Mucosa of stomach (tissue), 1 donor: ENCODE results near the gene TMEM202.
"Not testable (repeated sequence)": the region's sequence is repeated elsewhere in the genome, so short reads cannot be mapped to it uniquely, and the experiment has no call there.

Experiments
- H3K27me3 ChIP-seq: one replicate; pipeline ENCODE4 v1.7.0; 2013; ENCODE audit warnings: mild to moderate bottlenecking, low read length; ENCODE audit not compliant: control insufficient read depth, insufficient read depth
- H3K36me3 ChIP-seq: one replicate; pipeline ENCODE4 v1.7.0; 2013; ENCODE audit warnings: low read length; ENCODE audit not compliant: control insufficient read depth, insufficient read depth
- H3K4me1 ChIP-seq: one replicate; pipeline ENCODE4 v1.7.0; 2013; ENCODE audit warnings: mild to moderate bottlenecking, low read length; ENCODE audit not compliant: control insufficient read depth, insufficient read depth
- H3K4me3 ChIP-seq: one replicate; pipeline ENCODE4 v1.7.0; 2013; ENCODE audit warnings: low read length
- H3K9ac ChIP-seq: one replicate; pipeline ENCODE4 v1.7.0; 2013; ENCODE audit warnings: mild to moderate bottlenecking, low read length, moderate library complexity
- H3K9me3 ChIP-seq: one replicate; pipeline ENCODE4 v1.7.0; 2013; ENCODE audit warnings: mild to moderate bottlenecking, low read length, moderate library complexity; ENCODE audit not compliant: control insufficient read depth
- donor health status: Pancreatic carcinoma.

Gene TMEM202

DNA sequence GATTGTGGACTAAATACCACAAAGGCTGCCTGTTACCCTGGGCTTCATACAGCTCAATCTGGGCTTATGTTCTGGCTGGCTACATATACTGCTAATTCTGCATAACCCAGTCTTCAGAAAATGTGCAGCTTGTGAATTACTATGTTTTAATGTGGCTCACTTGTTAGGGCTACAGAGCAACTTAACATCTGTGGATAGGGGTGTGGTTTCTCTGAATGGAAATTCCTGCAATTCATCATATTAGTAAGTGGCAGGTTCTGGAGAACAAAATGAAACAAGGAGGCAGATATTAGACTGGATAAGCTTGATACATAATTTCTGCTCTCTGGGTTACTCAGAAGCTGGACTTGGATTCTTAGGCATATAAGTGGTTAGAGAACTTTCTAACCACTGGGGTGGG is 6.7 kb downstream of the TMEM202 start:
- no peaks in the 10 kb centered on the region for H3K36me3 ChIP-seq
- peaks cover 4% of the 10 kb centered on the region for H3K27me3 ChIP-seq

DNA sequence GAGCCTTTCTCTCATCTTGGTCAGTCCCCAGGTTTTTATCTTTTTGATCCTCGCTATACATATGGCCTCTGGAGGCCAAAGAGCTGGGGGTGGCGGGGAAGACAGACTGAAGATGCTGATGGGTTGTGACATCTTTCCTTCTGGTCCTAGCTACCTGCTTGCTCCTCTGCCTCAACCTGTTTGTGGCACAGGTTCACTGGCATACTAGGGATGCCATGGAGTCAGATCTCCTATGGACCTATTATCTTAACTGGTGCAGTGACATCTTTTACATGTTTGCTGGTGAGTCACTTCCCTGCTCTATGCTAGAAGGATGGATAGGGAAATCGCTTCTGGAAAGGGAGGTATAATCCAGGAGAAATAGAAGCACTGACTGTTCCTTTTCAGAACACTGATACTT is 8.8 kb downstream of the TMEM202 start:
- H3K36me3 ChIP-seq = no peaks in the 10 kb centered on the region
- H3K9me3 ChIP-seq = no peaks in the 10 kb centered on the region
- H3K27me3 ChIP-seq = peaks cover 4% of the 10 kb centered on the region
- no peaks in the 10 kb centered on the region for H3K4me1 ChIP-seq
- H3K9ac ChIP-seq = no peak overlapping the region
- H3K4me3 ChIP-seq = no peak overlapping the region

More for the DNA sequence above, 6.7 kb downstream of the TMEM202 start:
- no peak overlapping the region for H3K4me3 ChIP-seq
- no peak overlapping the region for H3K9ac ChIP-seq
- no peaks in the 10 kb centered on the region for H3K4me1 ChIP-seq
- no peaks in the 10 kb centered on the region for H3K9me3 ChIP-seq

DNA sequence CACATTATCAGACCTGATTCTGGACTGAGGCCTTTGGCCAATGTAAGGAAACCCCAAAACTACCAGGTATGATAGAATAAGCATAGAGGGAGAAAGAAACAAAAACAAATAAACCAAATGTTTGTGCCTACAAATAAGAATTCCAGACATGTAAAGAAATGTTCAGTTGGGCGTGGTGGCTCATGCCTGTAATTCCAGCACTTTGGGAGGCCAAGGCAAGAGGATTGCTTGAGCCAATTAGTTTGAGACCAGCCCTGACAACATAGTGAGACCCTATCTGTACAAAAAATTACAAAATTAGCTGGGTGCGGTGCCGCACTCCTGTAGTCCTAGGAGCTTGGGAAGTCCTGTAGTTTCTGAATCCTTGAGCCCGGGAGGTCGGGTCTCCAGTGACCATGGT is 13.0 kb downstream of the TMEM202 start:
- Histone ChIP-seq H3K27me3 (no peaks in the 10 kb centered on the region), H3K36me3 (no peaks in the 10 kb centered on the region), H3K9ac (no peak overlapping the region), H3K4me1 (no peaks in the 10 kb centered on the region), H3K9me3 (no peaks in the 10 kb centered on the region), H3K4me3 (no peak overlapping the region)

DNA sequence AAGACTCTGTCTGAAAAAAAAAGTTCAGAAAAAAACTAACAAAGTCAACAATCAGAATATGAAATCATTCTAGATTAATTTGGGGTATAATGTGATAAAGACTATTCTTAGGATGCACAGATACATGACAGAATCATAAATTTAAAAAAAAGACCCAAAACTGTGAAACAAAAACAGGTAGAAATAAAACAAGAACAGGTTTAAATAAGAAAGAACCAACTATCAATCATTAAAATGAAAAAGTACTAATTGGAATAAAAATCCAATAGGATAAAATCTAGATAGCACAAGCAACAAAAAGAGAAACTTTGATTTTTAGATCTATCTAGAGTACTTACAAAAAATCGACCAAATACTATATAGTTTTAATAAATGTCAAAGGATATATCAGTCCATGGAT is 13.4 kb downstream of the TMEM202 start:
- no peak overlapping the region for H3K9ac ChIP-seq
- H3K4me1 ChIP-seq = no peaks in the 10 kb centered on the region
- H3K9me3 ChIP-seq = no peaks in the 10 kb centered on the region
- no peaks in the 10 kb centered on the region for H3K36me3 ChIP-seq
- no peak overlapping the region for H3K4me3 ChIP-seq
- no peaks in the 10 kb centered on the region for H3K27me3 ChIP-seq

DNA sequence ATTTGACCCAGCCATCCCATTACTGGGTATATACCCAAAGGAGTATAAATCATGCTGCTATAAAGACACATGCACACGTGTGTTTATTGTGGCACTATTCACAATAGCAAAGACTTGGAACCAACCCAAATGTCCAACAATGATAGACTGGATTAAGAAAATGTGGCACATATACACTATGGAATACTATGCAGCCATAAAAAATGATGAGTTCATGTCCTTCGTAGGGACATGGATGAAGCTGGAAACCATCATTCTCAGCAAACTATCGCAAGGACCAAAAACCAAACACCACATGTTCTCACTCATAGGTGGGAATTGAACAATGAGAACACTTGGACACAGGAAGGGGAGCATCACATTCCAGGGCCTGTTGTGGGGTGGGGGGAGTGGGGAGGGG is 15.2 kb downstream of the TMEM202 start:
- H3K9ac ChIP-seq, H3K36me3 ChIP-seq, H3K4me3 ChIP-seq, H3K27me3 ChIP-seq, H3K9me3 ChIP-seq, H3K4me1 ChIP-seq: not testable (repeated sequence)

DNA sequence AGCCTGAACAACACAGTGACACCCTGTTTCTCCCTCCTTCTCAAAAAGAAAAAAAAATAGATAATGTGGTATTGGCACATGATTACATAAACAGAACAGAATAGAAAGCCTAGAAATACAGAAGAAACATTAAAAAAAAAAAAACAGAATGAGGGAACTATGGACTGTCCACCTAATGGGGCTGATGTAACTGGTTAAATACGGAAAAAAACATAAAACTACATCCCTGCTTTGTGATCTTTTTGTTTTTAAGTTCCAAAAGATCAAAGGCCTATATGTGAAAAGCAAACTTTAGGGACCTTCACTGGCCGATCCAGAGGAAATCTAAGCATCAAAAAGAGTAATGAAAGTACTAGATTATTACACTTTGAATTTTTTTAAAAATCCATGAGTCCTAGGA is 17.2 kb downstream of the TMEM202 start:
- Histone ChIP-seq H3K36me3 (no peaks in the 10 kb centered on the region), H3K27me3 (no peaks in the 10 kb centered on the region), H3K9me3 (no peaks in the 10 kb centered on the region), H3K4me1 (no peaks in the 10 kb centered on the region), H3K9ac (no peak overlapping the region), H3K4me3 (no peak overlapping the region)

DNA sequence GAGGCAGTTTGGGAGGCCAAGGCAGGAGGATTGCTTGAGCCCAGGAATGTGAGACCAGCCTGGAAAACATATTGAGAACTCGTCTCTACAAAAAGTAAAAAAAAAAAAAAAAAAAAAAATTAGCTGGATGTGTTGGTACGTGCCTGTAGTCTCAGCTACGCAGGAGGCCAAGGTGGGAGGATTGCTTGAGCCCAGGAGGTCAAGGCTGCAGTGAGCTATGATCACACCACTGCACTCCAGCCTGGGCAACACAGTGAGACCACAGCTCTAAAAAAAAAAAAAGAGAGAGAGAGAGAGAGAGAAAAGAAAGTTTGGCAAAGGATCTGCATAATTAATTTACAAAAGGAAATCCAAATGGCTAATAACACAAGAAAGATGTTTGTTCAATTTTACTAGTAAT is 21.7 kb downstream of the TMEM202 start:
- H3K36me3 ChIP-seq, H3K4me3 ChIP-seq, H3K27me3 ChIP-seq, H3K9me3 ChIP-seq, H3K4me1 ChIP-seq, H3K9ac ChIP-seq: not testable (repeated sequence)

DNA sequence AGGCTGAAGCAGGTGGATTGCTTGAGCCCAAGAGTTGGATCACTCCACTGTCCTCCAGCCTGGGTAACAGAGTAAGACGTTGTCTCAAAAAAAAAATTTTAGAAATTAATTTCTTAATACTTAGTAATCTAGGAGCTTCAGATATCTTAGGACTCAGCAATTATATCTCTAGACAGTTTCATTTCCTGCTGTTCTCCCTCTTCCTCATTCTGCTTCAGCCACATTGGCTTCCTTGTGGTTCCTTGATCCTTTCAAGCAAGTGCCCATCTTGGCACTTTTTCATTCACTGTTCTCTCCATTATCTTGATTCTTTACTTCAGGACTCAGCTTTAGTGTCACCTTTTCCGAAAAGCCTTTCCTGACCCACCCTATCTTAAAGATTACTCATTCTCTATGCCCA is 22.5 kb downstream of the TMEM202 start:
- H3K9me3 ChIP-seq = no peaks in the 10 kb centered on the region
- no peaks in the 10 kb centered on the region for H3K27me3 ChIP-seq
- no peak overlapping the region for H3K4me3 ChIP-seq
- H3K4me1 ChIP-seq = no peaks in the 10 kb centered on the region
- H3K36me3 ChIP-seq = no peaks in the 10 kb centered on the region
- H3K9ac ChIP-seq = no peak overlapping the region

DNA sequence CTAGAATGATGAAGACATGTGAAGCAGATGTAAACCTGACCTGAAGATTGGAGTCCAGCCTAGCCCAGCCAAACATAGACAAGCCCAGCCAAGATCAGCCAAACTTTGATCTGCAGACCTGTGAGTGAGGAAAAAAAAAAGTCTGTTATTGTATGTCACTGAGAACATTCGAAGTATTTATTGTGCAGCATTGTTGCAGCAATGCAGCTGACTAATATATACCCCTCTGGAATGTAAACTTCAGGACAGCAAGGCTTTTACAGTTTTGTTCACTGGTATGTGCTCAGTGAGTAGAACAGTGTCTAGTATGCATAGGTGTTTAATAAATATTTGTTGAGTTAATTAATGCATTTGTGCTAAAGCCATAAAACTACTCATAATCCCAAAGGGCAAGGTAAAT is 23.4 kb downstream of the TMEM202 start:
- H3K36me3 ChIP-seq = no peaks in the 10 kb centered on the region
- no peaks in the 10 kb centered on the region for H3K27me3 ChIP-seq
- no peaks in the 10 kb centered on the region for H3K9me3 ChIP-seq
- H3K9ac ChIP-seq = no peak overlapping the region
- H3K4me3 ChIP-seq = no peak overlapping the region
- H3K4me1 ChIP-seq = no peaks in the 10 kb centered on the region

DNA sequence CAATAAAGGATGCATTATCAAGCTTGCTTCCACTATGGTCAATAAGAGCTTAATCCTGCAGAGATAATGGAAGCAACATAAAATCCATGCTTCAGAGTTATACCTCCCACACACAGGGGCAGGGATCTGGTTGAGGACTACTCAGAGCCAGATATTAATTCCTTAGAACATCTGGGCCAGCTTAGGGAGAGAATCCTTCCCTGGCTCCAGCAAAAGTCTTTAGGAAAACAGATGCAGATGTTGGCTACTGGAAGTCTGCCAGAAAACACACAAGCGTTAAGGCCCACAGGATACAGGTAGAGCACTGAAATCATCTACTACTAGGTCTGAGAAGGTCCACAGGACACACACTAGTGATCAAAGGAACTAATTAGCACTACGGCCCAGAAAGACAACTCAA is 25.2 kb downstream of the TMEM202 start:
- Histone ChIP-seq H3K9me3 (no peaks in the 10 kb centered on the region), H3K9ac (no peak overlapping the region), H3K4me1 (no peaks in the 10 kb centered on the region), H3K36me3 (no peaks in the 10 kb centered on the region), H3K27me3 (no peaks in the 10 kb centered on the region), H3K4me3 (no peak overlapping the region)

DNA sequence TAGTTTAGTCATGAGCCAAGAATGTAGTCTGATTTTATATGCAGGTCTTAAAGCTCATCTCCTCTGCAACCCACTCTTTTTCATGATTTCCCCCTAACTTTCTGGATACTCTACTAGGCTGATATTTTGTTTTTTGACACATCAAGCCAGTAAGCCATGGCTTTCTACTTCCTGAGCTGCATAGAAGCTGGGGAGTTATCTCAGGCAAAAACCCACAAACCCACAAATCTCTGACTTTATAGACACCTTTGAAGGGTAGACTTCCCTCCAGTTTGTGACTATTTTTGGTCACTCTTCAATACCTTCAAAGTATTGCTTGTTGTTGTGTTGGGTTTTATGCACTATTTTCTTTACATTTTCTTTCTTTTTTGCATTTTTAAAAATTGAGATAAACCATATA is 28.6 kb downstream of the TMEM202 start:
- no peaks in the 10 kb centered on the region for H3K4me1 ChIP-seq
- no peak overlapping the region for H3K9ac ChIP-seq
- no peaks in the 10 kb centered on the region for H3K9me3 ChIP-seq
- no peak overlapping the region for H3K4me3 ChIP-seq
- no peaks in the 10 kb centered on the region for H3K27me3 ChIP-seq
- no peaks in the 10 kb centered on the region for H3K36me3 ChIP-seq

DNA sequence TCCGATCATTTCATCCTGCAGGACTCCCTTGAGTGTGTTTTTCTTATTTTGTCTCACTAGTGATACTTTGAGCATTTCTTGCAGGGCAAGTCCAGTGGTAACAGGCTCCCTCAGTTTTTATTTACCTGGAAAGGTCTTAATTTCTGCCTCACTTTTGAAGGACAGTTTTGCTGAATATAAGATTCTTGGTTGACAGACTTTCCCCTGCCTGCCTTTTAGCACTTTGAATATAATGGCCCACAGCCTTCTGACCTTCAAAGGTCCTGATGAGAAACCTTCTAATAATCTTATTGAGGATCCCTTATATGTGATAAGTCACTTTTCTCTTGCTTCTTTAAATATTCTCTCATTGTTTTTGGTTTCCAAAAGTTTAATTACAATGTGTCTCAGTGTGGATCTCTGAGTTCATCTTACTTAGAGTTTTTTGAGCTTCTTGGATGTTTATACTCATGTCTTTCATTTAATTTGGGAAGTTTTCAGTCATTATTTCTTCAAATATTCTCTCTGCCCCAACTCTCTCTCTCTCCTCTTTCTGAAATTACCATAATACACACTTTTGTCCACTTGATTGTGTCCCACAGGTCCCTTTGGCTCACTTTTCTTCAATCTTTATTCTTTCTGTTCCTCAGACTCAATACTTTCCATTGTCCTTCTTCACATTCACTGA is 39.7 kb downstream of the TMEM202 start:
- Histone ChIP-seq H3K9me3 (no peaks in the 10 kb centered on the region), H3K27me3 (no peaks in the 10 kb centered on the region), H3K36me3 (no peaks in the 10 kb centered on the region), H3K4me3 (no peak overlapping the region), H3K9ac (no peak overlapping the region), H3K4me1 (no peaks in the 10 kb centered on the region)

DNA sequence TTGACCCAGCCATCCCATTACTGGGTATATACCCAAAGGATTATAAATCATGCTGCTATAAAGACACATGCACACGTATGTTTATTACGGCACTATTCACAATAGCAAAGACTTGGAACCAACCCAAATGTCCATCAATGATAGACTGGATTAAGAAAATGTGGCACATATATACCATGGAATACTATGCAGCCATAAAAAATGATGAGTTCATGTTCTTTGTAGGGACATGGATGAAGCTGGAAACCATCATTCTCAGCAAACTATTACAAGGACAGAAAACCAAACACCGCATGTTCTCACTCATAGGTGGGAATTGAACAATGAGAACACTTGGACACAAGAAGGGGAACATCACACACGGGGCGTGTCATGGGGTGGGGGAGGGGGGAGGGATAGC is 44.7 kb downstream of the TMEM202 start:
- H3K4me3 ChIP-seq, H3K4me1 ChIP-seq, H3K9me3 ChIP-seq, H3K27me3 ChIP-seq, H3K9ac ChIP-seq, H3K36me3 ChIP-seq: not testable (repeated sequence)
